K562 (cell line): Measurements from ENCODE around the gene GARRE1. TPM values are rescaled to one million over a fixed set of nuclear protein-coding genes. Genes with fewer than 3 reads are reported as not detected.

Experiments used
- BDP1 ChIP-seq: IDR thresholded peaks from 3 replicates; pipeline ENCODE4 v1.6.1; 2011; ENCODE audit not compliant: insufficient read length, insufficient read depth
- CBFA2T2 ChIP-seq: fragments of 450-650 bp; conservative IDR thresholded peaks from 2 replicates; pipeline ENCODE4 v1.6.1; 2017; ENCODE audit warnings: mild to moderate bottlenecking
- KAT7 ChIP-seq: sonication (generic); formaldehyde crosslinking; IDR thresholded peaks from 2 replicates; pipeline ENCODE4 v1.8.0; 2022; ENCODE audit warnings: missing genetic modification reagents, mild to moderate bottlenecking, borderline replicate concordance
- PRMT5 ChIP-seq: sonication (generic); formaldehyde crosslinking; IDR thresholded peaks from 2 replicates; pipeline ENCODE4 v1.5.0; 2020; ENCODE audit warnings: missing genetic modification reagents
- RERE ChIP-seq: sonication (generic); formaldehyde crosslinking; IDR thresholded peaks from 2 replicates; pipeline ENCODE4 v1.8.0; 2023; ENCODE audit warnings: missing genetic modification reagents, mild to moderate bottlenecking, borderline replicate concordance
- SUPT5H ChIP-seq: fragments of 450-650 bp; IDR thresholded peaks from 2 replicates; pipeline ENCODE4 v1.6.1; 2016
- TAL1 ChIP-seq: fragments of 450-650 bp; IDR thresholded peaks from 2 replicates; pipeline ENCODE4 v1.6.1; 2016; ENCODE audit warnings: mild to moderate bottlenecking
- ZBTB34 ChIP-seq: fragments of 250-450 bp; sonication (Bioruptor Pico); IDR thresholded peaks from 2 replicates; pipeline ENCODE4 v1.8.0; 2021; ENCODE audit warnings: mild to moderate bottlenecking, moderate library complexity
- ZNF277 ChIP-seq: fragments of 250-450 bp; sonication (Bioruptor Pico); IDR thresholded peaks from 2 replicates; pipeline ENCODE4 v1.8.0; 2022; ENCODE audit warnings: inconsistent platforms, mild to moderate bottlenecking, moderate library complexity, borderline replicate concordance
- ZNF398 ChIP-seq: fragments of 250-450 bp; sonication (Bioruptor Pico); IDR thresholded peaks from 2 replicates; pipeline ENCODE4 v1.8.0; 2021; ENCODE audit warnings: moderate library complexity, mild to moderate bottlenecking, inconsistent platforms
- ZNF699 ChIP-seq: fragments of 250-450 bp; sonication (Bioruptor Pico); IDR thresholded peaks from 2 replicates; pipeline ENCODE4 v1.8.0; 2021; ENCODE audit warnings: mild to moderate bottlenecking, moderate library complexity; ENCODE audit not compliant: insufficient replicate concordance
- polyA plus RNA-seq, 8 experiments: library from polyadenylated mRNA; depleted of rRNA in 4 of 8; stranded (reverse) in 5 of 8; unstranded in 3 of 8; fragments of >200 nt; fragmentation: Nextera tagmentation in 2 of 8; fragmentation: Illumina TruSeq in 1 of 8; extraction: Ambion mirVana in 2 of 8; extraction: Trizol in 1 of 8; gene quantifications; 2 replicates each; pipeline versions ENCODE4 v1.2.1 to v1.2.3, GENCODE V29; 2011 to 2014; ENCODE audit warnings: inconsistent platforms in 1 of 8, missing spikeins in 1 of 8
- total RNA-seq, 7 experiments: library from RNA; depleted of rRNA in 6 of 7; stranded (reverse); fragments of >200 nt in 6 of 7; fragmentation: Illumina TruSeq in 2 of 7; extraction: Trizol in 2 of 7; gene quantifications; 2 replicates each; pipeline versions ENCODE4 v1.2.1 to v1.2.3, GENCODE V29; 2011 to 2021; ENCODE audit warnings: low replicate concordance in 1 of 7
- TF ChIP-seq, protein P1 (sequence below): fragments of 200-800 bp; sonication (Bioruptor generic); IDR thresholded peaks from 2 replicates; pipeline ENCODE4 v1.6.1; 2017; ENCODE audit warnings: missing genetic modification characterization, missing compliant biosample characterization
- TF ChIP-seq, protein P2 (sequence below): fragments of 250-450 bp; sonication (Bioruptor Pico); IDR thresholded peaks from 2 replicates; pipeline ENCODE4 v1.5.0; 2021

GARRE1 gene
- total and polyA plus RNA-seq, 9 of the 15 experiments (the other 6 are each of a cell fraction or from before 2014, with no cell fraction given) = 1.6 to 12.8 (median 7.5) TPM

DNA sequence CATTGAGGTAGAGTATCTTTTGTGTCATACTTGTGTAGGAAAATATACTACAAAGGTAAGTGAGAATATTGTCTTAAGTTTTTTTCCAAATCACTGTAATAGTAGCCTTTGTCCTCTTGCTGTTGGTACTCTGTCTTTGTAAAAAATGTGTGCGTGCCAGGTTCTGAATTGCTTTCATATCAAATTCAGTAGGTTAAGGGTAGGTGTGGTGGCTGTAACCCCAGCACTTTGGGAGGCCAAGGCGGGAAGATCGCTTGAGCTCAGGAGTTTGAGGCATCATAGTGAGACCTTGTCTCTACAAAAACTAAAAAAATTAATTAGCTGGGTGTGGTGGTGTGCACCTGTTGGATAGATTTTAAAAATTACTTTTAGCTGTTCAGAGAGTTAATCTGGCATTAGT lies 46.6 kb downstream of the GARRE1 start (continued):
- no peak for TF ChIP-seq RERE (CRISPR knock-in tag)
- no peak for TF ChIP-seq PRMT5 (CRISPR knock-in tag)
- TF ChIP-seq, protein P1, sequence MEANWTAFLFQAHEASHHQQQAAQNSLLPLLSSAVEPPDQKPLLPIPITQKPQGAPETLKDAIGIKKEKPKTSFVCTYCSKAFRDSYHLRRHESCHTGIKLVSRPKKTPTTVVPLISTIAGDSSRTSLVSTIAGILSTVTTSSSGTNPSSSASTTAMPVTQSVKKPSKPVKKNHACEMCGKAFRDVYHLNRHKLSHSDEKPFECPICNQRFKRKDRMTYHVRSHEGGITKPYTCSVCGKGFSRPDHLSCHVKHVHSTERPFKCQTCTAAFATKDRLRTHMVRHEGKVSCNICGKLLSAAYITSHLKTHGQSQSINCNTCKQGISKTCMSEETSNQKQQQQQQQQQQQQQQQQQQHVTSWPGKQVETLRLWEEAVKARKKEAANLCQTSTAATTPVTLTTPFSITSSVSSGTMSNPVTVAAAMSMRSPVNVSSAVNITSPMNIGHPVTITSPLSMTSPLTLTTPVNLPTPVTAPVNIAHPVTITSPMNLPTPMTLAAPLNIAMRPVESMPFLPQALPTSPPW (CRISPR knock-in tag) = no peak
- no peak for TF ChIP-seq KAT7 (CRISPR knock-in tag)
- no peak for TF ChIP-seq ZBTB34 (CRISPR knock-in tag)
- no peak for TF ChIP-seq CBFA2T2
- TF ChIP-seq, protein P2, sequence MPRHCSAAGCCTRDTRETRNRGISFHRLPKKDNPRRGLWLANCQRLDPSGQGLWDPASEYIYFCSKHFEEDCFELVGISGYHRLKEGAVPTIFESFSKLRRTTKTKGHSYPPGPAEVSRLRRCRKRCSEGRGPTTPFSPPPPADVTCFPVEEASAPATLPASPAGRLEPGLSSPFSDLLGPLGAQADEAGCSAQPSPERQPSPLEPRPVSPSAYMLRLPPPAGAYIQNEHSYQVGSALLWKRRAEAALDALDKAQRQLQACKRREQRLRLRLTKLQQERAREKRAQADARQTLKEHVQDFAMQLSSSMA (CRISPR knock-in tag) = no peak
- TF ChIP-seq TAL1 = no peak
- TF ChIP-seq ZNF699 (CRISPR knock-in tag) = no peak
- no peak for TF ChIP-seq BDP1
- no peak for TF ChIP-seq ZNF398
- no peak for TF ChIP-seq ZNF277
- TF ChIP-seq SUPT5H = no peak
